Measurements from ENCODE around the gene PCNX2.

DNA sequence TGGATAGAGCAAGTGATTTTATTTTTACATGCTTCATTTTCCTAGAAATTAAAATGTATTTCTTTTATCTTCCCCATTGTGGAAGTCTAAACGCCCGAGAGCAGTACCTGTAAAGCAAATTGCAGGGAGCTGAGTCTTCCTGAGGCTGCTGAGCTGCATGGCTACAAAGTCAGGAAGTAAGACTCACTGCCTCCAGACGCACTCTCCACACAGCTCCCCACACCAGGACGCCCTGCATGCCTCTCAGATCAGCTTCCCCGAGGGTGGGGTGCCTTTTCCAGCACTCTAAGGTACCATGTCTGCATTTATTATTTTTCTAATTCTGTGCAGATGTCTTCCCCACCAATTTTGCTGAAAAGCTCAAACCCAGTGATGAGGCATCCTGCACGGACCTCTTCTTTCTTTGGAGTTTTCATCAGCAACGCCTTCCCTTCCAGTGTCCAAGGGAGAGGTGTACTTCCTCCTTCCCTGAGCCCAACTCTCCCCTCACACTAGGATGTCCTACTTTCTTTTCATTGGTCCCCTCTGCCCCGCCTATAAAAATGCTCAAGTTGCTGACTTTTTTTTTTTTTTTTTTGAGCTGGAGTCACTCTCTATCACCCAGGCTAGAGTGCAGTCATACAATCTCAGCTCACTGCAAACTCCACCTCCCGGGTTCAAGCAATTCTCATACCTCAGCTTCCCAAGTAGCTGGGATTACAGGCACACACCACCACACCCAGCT is 114.7 kb downstream of the PCNX2 start:
- TF ChIP-seq, protein P1, sequence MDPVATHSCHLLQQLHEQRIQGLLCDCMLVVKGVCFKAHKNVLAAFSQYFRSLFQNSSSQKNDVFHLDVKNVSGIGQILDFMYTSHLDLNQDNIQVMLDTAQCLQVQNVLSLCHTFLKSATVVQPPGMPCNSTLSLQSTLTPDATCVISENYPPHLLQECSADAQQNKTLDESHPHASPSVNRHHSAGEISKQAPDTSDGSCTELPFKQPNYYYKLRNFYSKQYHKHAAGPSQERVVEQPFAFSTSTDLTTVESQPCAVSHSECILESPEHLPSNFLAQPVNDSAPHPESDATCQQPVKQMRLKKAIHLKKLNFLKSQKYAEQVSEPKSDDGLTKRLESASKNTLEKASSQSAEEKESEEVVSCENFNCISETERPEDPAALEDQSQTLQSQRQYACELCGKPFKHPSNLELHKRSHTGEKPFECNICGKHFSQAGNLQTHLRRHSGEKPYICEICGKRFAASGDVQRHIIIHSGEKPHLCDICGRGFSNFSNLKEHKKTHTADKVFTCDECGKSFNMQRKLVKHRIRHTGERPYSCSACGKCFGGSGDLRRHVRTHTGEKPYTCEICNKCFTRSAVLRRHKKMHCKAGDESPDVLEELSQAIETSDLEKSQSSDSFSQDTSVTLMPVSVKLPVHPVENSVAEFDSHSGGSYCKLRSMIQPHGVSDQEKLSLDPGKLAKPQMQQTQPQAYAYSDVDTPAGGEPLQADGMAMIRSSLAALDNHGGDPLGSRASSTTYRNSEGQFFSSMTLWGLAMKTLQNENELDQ (tag by site-specific recombination; IDR thresholded peaks at IDR 0.05; ENCODE audit: low read depth) = no peak
- TF ChIP-seq, protein P2, sequence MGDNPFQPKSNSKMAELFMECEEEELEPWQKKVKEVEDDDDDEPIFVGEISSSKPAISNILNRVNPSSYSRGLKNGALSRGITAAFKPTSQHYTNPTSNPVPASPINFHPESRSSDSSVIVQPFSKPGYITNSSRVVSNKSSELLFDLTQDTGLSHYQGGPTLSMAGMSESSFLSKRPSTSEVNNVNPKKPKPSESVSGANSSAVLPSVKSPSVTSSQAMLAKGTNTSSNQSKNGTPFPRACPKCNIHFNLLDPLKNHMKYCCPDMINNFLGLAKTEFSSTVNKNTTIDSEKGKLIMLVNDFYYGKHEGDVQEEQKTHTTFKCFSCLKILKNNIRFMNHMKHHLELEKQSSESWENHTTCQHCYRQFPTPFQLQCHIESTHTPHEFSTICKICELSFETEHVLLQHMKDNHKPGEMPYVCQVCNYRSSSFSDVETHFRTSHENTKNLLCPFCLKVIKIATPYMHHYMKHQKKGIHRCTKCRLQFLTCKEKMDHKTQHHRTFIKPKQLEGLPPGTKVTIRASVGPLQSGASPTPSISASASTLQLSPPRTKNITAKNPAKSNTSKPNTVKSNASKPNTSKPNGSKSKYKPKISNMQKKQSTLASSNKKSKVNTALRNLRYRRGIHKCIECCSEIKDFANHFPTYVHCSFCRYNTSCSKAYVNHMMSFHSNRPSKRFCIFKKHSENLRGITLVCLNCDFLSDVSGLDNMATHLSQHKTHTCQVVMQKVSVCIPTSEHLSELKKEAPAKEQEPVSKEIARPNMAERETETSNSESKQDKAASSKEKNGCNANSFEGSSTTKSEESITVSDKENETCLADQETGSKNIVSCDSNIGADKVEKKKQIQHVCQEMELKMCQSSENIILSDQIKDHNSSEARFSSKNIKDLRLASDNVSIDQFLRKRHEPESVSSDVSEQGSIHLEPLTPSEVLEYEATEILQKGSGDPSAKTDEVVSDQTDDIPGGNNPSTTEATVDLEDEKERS (tag by site-specific recombination; IDR thresholded peaks at IDR 0.05) = no peak
- TF ChIP-seq ZNF140 (tag by site-specific recombination; IDR thresholded peaks at IDR 0.05) (no peak), RBAK (tag by site-specific recombination; IDR thresholded peaks at IDR 0.05) (no peak), SETDB1 (IDR thresholded peaks at IDR 0.05; ENCODE audit: insufficient read length, low read length) (no peak), ZBTB20 (tag by site-specific recombination; IDR thresholded peaks at IDR 0.05) (no peak), ZNF366 (tag by site-specific recombination; conservative IDR thresholded peaks at IDR 0.05) (no peak), ZNF146 (tag by site-specific recombination; IDR thresholded peaks at IDR 0.05) (no peak)
- TF ChIP-seq, protein P3, sequence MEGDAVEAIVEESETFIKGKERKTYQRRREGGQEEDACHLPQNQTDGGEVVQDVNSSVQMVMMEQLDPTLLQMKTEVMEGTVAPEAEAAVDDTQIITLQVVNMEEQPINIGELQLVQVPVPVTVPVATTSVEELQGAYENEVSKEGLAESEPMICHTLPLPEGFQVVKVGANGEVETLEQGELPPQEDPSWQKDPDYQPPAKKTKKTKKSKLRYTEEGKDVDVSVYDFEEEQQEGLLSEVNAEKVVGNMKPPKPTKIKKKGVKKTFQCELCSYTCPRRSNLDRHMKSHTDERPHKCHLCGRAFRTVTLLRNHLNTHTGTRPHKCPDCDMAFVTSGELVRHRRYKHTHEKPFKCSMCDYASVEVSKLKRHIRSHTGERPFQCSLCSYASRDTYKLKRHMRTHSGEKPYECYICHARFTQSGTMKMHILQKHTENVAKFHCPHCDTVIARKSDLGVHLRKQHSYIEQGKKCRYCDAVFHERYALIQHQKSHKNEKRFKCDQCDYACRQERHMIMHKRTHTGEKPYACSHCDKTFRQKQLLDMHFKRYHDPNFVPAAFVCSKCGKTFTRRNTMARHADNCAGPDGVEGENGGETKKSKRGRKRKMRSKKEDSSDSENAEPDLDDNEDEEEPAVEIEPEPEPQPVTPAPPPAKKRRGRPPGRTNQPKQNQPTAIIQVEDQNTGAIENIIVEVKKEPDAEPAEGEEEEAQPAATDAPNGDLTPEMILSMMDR (tag by site-specific recombination; IDR thresholded peaks at IDR 0.05) = no peak
